ENCODE results near the gene SUPT5H. TPM values are rescaled to one million over a fixed set of nuclear protein-coding genes. Genes with fewer than 3 reads are reported as not detected.

SUPT5H gene
- total and polyA plus RNA-seq, 8 donors, result 61.7 to 127 (median 109) TPM

- H3K27ac ChIP-seq, result no peak overlapping the region
- WGBS, 5 donors, result 68 to 80% (median 77%) methylated on average over 5 of the region's 5 CpGs
- peaks cover 12 to 100% (median 83%) of the 10 kb centered on the region in 3 donors for H3K27me3 ChIP-seq
- DNase-seq, result no peak
- no peak for TF ChIP-seq POLR2AphosphoS5 (IDR thresholded peaks at IDR 0.05)
- TF ChIP-seq EP300 (IDR thresholded peaks at IDR 0.05), result no peak
- TF ChIP-seq CTCF (IDR thresholded peaks at IDR 0.05), result no peak
- TF ChIP-seq POLR2A (IDR thresholded peaks at IDR 0.05), result no peak
- H3K9me3 ChIP-seq, result peaks cover 0 to 5% (median 0%) of the 10 kb centered on the region in 4 donors
- no peaks in the 10 kb centered on the region for H3K36me3 ChIP-seq
- H3K4me3 ChIP-seq, result no peak overlapping the region
- peaks cover 21 to 28% (median 27%) of the 10 kb centered on the region in 4 donors for H3K4me1 ChIP-seq
- intact Hi-C loops (cut with DNase I; ENCODE audit: low total_unique reads), result no loop called here
Measured at GRCh38 chr19:39501340-39501739, 56.0 kb downstream of the SUPT5H start.

- WGBS, 5 donors, result 13 to 40% (median 17%) methylated on average over 19 to 69 of the region's 69 CpGs
- TF ChIP-seq POLR2A (IDR thresholded peaks at IDR 0.05) (no peak), CTCF (IDR thresholded peaks at IDR 0.05) (peak in 5 of 7 experiments; percentile 6 to 88 (median 81)), POLR2AphosphoS5 (IDR thresholded peaks at IDR 0.05) (peak in 1 of 3 donors; percentile 15)
- H3K27ac ChIP-seq, result no peak overlapping the region
- H3K36me3 ChIP-seq, result no peaks in the 10 kb centered on the region
- H3K27me3 ChIP-seq, result peaks cover 12 to 100% (median 83%) of the 10 kb centered on the region in 3 donors
- H3K4me3 ChIP-seq, result no peak overlapping the region
- intact Hi-C loops (cut with DNase I; ENCODE audit: low total_unique reads), result no loop called here
- DNase-seq, result peak; percentile 62 to 88
- H3K9me3 ChIP-seq, result peaks cover 0 to 5% (median 0%) of the 10 kb centered on the region in 4 donors
- H3K4me1 ChIP-seq, result peaks cover 27 to 36% (median 35%) of the 10 kb centered on the region in 4 donors
Measured at GRCh38 chr19:39502640-39503417, 57.4 kb downstream of the SUPT5H start.

- Histone ChIP-seq H3K4me1 (peaks cover 12 to 20% (median 19%) of the 10 kb centered on the region in 4 donors), H3K27ac (no peak overlapping the region), H3K36me3 (no peaks in the 10 kb centered on the region), H3K9me3 (peaks cover 0 to 5% (median 0%) of the 10 kb centered on the region in 4 donors), H3K4me3 (peak overlapping the region in 3 of 4 donors; percentile 33 to 56 (median 50)), H3K27me3 (peaks cover 7 to 100% (median 57%) of the 10 kb centered on the region in 3 donors)
- 54 to 66% (median 59%) methylated on average over 7 of the region's 7 CpGs for WGBS, 5 donors
- intact Hi-C loops (cut with DNase I; ENCODE audit: low total_unique reads), result no loop called here
- no peak for DNase-seq
- TF ChIP-seq POLR2AphosphoS5 (IDR thresholded peaks at IDR 0.05) (no peak), CTCF (IDR thresholded peaks at IDR 0.05) (no peak), POLR2A (IDR thresholded peaks at IDR 0.05) (no peak), EP300 (IDR thresholded peaks at IDR 0.05) (no peak)
Measured at GRCh38 chr19:39506598-39506943, 61.2 kb downstream of the SUPT5H start.

- H3K9me3 ChIP-seq, result peaks cover 0 to 5% (median 0%) of the 10 kb centered on the region in 4 donors
- peak overlapping the region; percentile 31 to 56 (median 42) for H3K4me3 ChIP-seq
- intact Hi-C loops (cut with DNase I; ENCODE audit: low total_unique reads), result no loop called here
- H3K27me3 ChIP-seq, result peaks cover 7 to 100% (median 55%) of the 10 kb centered on the region in 3 donors
- 3 to 16% (median 4%) methylated on average over 29 to 96 of the region's 96 CpGs for WGBS, 5 donors
- TF ChIP-seq CTCF (IDR thresholded peaks at IDR 0.05) (no peak), POLR2AphosphoS5 (IDR thresholded peaks at IDR 0.05) (no peak), POLR2A (IDR thresholded peaks at IDR 0.05) (no peak), EP300 (IDR thresholded peaks at IDR 0.05) (no peak)
- DNase-seq, result peak in 1 of 2 donors; percentile 88
- no peaks in the 10 kb centered on the region for H3K36me3 ChIP-seq
- H3K4me1 ChIP-seq, result peaks cover 12 to 20% (median 19%) of the 10 kb centered on the region in 4 donors
- no peak overlapping the region for H3K27ac ChIP-seq
Measured at GRCh38 chr19:39506944-39507714, 61.7 kb downstream of the SUPT5H start.
